Measurements from ENCODE around the gene MAML1.

DNA sequence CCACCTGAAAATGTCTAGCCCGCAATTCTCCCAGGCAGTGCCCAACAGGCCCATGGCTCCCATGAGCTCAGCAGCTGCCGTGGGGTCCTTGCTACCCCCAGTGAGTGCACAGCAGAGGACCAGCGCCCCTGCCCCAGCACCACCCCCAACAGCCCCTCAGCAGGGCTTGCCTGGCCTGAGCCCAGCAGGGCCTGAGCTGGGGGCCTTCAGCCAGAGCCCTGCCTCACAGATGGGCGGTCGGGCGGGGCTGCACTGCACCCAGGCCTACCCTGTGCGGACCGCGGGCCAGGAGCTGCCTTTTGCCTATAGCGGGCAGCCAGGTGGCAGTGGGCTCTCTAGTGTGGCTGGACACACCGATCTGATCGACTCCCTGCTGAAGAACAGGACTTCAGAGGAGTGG is 41.8 kb downstream of the MAML1 start:
- TF ChIP-seq, protein P1, sequence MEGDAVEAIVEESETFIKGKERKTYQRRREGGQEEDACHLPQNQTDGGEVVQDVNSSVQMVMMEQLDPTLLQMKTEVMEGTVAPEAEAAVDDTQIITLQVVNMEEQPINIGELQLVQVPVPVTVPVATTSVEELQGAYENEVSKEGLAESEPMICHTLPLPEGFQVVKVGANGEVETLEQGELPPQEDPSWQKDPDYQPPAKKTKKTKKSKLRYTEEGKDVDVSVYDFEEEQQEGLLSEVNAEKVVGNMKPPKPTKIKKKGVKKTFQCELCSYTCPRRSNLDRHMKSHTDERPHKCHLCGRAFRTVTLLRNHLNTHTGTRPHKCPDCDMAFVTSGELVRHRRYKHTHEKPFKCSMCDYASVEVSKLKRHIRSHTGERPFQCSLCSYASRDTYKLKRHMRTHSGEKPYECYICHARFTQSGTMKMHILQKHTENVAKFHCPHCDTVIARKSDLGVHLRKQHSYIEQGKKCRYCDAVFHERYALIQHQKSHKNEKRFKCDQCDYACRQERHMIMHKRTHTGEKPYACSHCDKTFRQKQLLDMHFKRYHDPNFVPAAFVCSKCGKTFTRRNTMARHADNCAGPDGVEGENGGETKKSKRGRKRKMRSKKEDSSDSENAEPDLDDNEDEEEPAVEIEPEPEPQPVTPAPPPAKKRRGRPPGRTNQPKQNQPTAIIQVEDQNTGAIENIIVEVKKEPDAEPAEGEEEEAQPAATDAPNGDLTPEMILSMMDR (IDR thresholded peaks at IDR 0.05; ENCODE audit: borderline replicate concordance, extremely low read depth, low read length, poor library complexity, severe bottlenecking), result no peak
- TF ChIP-seq EZH2 (IDR thresholded peaks at IDR 0.05; ENCODE audit: borderline replicate concordance, low read depth, low read length, severe bottlenecking), result no peak
